DMS 273 (cell line): ENCODE data around the gene MZF1.

Experiments used
- DNase-seq: peaks from one replicate; lab custom pipeline; 2025; ENCODE audit not compliant: unreplicated experiment; lab: John Stamatoyannopoulos, UW

The MZF1 gene

GRCh38 chr19:58556622-58557220 is 16.4 kb downstream of the MZF1 start:
- no peak for DNase-seq

- DNase-seq = no peak
Observed at GRCh38 chr19:58555920-58556621, 17.1 kb downstream of the MZF1 start.

- DNase-seq = no peak
Observed at GRCh38 chr19:58555369-58555885, 17.7 kb downstream of the MZF1 start.

GRCh38 chr19:58554494-58555368 is 18.4 kb downstream of the MZF1 start, which contains the start of gene CHMP2A:
CHMP2A (minus strand) TSS chr19:58555105; CDS start chr19:58554212, 893 bp downstream.
- no peak for DNase-seq

GRCh38 chr19:58553799-58554493 is 19.2 kb downstream of the MZF1 start:
- DNase-seq = no peak

GRCh38 chr19:58552655-58553054 is 20.5 kb downstream of the MZF1 start:
- no peak for DNase-seq

GRCh38 chr19:58551577-58552471 is 21.3 kb downstream of the MZF1 start:
- no peak for DNase-seq

GRCh38 chr19:58551123-58551497 is 22.0 kb downstream of the MZF1 start:
- DNase-seq = no peak

- no peak for DNase-seq
Observed at GRCh38 chr19:58550362-58551122, 22.6 kb downstream of the MZF1 start.

- no peak for DNase-seq
Observed at GRCh38 chr19:58549664-58550361, 23.3 kb downstream of the MZF1 start.

GRCh38 chr19:58548859-58549663 is 24.1 kb downstream of the MZF1 start:
- no peak for DNase-seq

- no peak for DNase-seq
Observed at GRCh38 chr19:58547323-58548312, 25.5 kb downstream of the MZF1 start.

- DNase-seq = no peak
Observed at GRCh38 chr19:58546019-58546530, 27.1 kb downstream of the MZF1 start.

- no peak for DNase-seq
Observed at GRCh38 chr19:58545286-58546018, 27.7 kb downstream of the MZF1 start.

GRCh38 chr19:58544591-58545285 is 28.4 kb downstream of the MZF1 start:
- DNase-seq = no peak
